HPDE6-E6E7 (cell line): ENCODE measurements around the gene SPTSSB.

Experiments
- DNase-seq: peaks from one replicate; pipeline ENCODE4 v3.0.0; 2011; ENCODE audit warnings: missing footprints; ENCODE audit errors: extremely low spot score

Gene SPTSSB

GRCh38 chr3:161392853-161393252 lies 21.5 kb upstream of the SPTSSB start:
- no peak for DNase-seq

- DNase-seq, result no peak
Measured at GRCh38 chr3:161390200-161390599, 18.9 kb upstream of the SPTSSB start.

GRCh38 chr3:161389445-161390035 lies 18.2 kb upstream of the SPTSSB start:
- DNase-seq, result no peak

GRCh38 chr3:161388855-161389254 lies 17.5 kb upstream of the SPTSSB start:
- no peak for DNase-seq

DNA sequence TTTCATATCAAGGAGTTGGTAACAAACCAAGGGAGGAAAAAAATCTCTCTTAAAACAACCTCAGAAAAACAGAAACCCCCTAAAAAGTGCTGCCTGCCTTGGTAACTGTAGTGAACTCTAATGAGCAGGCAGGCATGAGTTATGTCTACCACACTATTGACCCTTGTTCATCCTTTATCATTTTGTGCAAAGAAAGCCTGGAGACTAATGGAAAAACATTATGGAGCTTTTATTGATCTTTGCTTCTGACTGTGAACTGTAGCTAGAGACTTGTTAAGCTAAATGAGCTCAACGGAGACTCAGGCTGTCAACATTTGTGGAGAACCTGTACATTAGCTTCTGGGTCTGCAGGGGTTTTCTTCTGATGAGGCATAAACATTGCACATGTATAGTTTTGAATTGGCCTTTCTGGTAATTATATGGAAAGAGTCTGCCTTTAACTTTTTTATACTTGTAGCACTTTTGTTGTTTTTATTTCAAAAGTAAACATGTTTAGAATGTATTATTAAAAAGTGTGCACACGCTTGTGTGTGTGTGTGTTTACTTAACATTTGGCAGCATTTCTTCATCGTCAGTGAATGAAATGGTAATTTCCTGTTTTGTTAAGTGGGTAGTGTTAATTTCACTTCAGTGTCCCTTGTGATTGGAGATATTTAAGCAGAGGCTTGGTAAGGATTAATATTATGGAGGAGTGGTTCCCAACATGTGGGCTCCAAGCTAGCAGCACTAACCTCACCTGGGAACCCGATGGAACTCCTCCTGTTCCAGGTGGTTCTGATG lies 15.9 kb upstream of the SPTSSB start:
- no peak for DNase-seq

GRCh38 chr3:161372321-161373260 lies 1.3 kb upstream of the SPTSSB start:
- peak; percentile 22 for DNase-seq

GRCh38 chr3:161369531-161369930 lies 1.8 kb downstream of the SPTSSB start:
- DNase-seq, result no peak

- no peak for DNase-seq
Measured at GRCh38 chr3:161366094-161366493, 5.2 kb downstream of the SPTSSB start.

DNA sequence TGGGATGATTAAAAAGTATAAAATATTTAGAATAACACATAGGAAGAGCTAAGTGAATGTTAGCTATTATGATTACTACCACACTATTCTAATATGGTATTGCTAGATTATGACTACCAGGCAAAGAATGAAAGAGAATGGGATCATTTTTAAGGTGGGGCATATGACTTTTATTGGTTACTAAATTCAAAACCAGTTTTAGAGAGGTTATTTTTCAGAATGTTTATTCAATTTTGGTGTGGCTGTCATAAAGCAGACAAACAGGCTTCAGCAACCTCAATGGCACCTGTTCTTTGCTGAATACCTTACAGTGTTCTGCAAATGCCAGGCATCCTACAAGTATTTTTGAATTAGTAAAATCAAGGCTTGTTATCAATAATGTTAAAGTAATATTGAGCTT lies 12.8 kb downstream of the SPTSSB start:
- DNase-seq, result no peak

DNA sequence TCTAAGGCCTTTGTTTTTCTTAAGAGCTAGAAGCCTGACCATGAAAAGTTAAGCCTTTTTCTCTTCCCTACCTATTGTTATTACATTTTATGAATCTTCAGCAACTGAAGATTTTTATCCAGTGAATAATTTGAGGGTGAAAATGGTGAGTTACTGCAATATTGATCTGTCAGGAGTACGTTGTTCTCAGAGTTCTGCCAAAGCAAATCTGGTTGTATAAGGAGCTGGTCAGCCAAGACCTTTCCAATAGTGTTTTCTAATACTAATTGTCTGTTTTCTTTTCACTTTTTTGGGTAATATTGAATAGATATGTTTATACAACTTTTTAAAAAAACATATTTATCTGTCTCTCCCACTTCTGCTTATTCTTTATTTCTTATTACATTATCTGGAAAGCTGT lies 15.0 kb downstream of the SPTSSB start:
- no peak for DNase-seq

DNA sequence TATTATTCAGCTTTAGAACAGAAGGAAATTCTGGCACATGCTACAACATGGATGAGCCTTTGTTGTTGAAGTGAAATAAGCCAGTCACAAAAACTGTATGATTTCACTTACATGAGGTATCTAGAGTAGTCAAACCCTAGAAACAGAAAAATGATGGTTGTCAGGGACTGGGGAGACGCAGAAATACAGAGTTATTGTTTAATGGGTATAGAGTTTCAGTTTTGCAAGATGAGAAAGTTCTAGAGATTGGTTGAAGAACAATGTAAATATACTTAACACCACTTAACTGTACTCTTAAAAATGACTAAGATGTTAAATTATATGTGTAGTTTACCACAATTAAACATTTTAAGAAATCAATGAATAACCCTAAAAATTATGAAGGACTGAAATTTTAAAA lies 15.8 kb downstream of the SPTSSB start:
- DNase-seq, result no peak

DNA sequence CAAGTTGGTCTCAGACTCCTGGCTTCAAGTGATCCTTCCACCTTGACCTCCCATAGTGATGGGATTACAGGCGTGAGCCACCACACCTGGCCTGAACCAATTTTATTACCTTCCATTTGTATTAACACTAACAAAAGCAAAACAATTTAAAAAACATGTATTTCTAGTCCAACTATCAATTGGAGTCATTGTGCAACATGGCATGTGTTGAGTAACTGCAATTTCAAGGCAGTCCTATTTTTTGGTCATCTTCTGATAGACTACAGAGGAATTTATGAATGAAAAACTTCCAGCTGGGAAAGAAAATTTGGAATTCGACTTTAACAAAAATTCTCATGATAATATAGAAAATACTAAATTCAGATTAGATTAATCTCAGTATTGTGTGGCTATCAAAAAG lies 16.8 kb downstream of the SPTSSB start:
- DNase-seq, result no peak

DNA sequence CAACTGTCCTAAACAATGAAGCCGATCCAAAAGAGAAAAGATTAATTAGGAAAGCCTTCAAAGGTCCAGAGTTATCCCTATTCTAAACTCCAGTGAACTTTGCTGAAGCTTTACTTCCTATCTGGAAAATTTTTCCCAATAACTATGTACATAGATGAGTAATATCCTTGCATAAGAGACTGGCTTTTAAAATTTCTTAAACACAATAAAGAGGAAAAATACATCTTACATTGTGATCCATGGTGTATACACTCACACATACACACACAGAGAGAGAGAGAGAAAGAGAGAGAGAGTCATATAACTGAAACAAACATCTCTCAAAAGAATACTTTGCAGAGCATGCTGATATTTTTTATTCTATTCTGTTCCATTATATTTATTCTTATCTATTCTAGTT lies 20.0 kb downstream of the SPTSSB start:
- no peak for DNase-seq

DNA sequence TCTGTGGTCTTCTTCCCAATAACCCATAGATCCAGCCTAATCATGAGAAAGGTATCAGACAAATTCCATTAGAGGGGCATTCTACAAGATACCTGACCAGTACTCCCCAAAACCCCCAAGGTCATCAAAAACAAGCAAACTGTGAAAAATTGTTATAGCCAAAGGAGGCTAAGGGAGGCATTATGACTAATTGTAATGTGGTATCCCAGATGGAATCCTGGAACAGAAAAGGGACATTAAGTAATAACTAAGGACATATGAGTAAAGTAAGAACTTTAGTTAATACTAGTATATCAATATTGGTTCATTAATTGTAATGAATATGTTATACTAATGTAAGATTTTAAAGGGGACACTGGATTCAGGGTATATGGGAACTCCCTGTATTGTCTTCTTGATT lies 20.4 kb downstream of the SPTSSB start:
- no peak for DNase-seq

DNA sequence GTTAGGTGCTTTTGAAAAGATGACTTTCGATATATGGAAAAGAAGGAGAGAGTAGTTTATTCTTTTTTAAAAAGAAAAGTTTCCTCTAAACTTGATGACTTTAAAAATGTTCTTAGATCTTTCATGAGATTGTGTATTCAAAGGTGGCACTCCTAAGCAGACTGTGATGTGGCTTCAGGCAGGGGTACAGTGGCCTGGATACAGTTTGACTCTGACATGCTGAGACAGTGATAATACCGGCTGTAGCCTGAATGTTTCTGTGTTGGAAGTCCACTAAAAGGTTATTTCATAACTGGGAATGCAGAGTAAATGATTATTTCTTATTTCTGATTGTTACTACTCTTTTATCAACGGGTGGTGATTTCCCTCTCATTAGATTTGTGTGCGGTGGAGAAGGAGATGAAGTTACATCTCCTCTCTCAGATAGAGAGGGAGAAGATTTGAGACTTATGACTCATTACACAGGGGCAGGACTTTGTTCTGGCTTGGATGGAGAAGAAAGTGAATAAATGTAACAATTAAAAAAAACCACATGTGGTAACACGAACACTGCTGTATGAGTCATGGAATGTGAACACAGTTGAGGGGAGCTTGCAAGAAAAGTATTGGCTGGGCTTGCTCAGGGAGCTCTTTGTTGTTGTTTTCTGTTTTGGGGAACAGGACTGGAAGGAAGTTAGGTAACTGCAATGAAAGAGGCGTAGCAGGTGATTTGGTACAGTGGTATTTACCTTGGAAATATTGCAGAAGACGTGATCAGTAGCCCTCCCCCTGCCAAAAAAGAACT lies 21.6 kb downstream of the SPTSSB start:
- DNase-seq, result peak; percentile 89

DNA sequence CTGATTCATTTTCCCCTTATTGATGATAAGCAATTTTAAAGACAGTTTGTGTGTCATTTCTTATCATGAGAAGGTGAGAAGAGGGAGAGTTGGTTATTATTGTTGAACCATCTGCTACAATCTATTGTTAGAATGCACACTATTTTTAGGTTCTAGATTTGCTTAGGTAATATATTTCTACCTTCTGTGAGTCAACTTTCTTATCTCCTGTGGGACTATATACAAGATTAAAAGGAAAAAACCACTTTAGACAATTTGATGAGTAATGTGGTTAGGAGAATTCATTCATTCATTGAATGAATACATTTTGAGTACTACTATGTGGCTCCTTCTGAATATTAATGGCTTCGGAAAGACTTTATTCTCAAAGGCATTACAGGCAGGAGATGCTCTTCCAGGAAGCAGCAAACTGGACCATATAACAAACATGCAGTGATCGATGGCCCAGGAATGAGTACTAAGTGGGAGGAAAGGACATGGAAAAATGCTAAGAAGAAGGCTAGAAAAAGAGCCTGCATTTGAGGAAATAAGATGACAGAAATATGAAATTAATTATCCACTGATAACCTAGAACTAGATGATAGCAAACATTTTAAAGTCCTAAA lies 22.4 kb downstream of the SPTSSB start:
- no peak for DNase-seq

GRCh38 chr3:161347726-161348125 lies 23.6 kb downstream of the SPTSSB start:
- no peak for DNase-seq

- DNase-seq, result no peak
Measured at GRCh38 chr3:161345023-161345422, 26.3 kb downstream of the SPTSSB start.

- no peak for DNase-seq
Measured at GRCh38 chr3:161343986-161344385, 27.3 kb downstream of the SPTSSB start.

DNA sequence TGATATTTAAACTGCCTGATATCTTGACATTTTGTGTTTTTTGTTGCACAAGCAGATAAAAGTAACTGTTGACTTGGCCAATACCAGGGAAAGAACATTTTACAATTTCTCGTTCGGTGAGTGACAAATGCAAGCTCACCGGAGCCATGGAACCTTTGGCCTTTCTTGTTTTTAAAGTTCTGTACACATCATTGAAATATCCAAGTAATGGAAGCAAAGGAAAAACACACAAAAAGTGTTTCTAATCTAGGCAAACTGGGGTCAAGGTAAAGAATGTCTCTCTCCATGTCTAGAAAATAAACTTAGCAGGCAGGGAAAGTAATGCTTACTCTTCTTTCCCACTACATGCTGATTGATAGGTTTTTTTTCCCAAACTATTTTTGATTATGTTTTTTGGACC lies 27.8 kb downstream of the SPTSSB start:
- DNase-seq, result no peak

GRCh38 chr3:161342629-161343028 lies 28.7 kb downstream of the SPTSSB start:
- DNase-seq, result no peak
